SH-SY5Y (cell line): ENCODE data around the gene DAGLA.

Experiments
- GATA2 ChIP-seq: IDR thresholded peaks from 2 replicates; pipeline ENCODE4 v1.6.1; 2011; ENCODE audit warnings: mild to moderate bottlenecking, low read depth, low read length
- GATA3 ChIP-seq: IDR thresholded peaks from 2 replicates; pipeline ENCODE4 v1.6.1; 2011; ENCODE audit warnings: low read depth, mild to moderate bottlenecking, low read length, moderate library complexity

GRCh38 chr11:61667684-61668305 is 12.4 kb upstream of the DAGLA start:
- TF ChIP-seq GATA2, result no peak
- TF ChIP-seq GATA3, result no peak
